Amygdala (tissue), 56 donors: Measurements from ENCODE around the gene TGM5.
"Not testable (repeated sequence)": the region's sequence is repeated elsewhere in the genome, so short reads cannot be mapped to it uniquely, and the experiment has no call there.

ENCODE experiments used
- DNase-seq, 56 donors: peaks; one replicate each; lab custom pipeline; 2025; lab: John Stamatoyannopoulos, UW

The TGM5 gene

GRCh38 chr15:43276563-43277200 lies 10.0 kb upstream of the TGM5 start:
- DNase-seq: no peak

- no peak for DNase-seq
These were observed 9.2 kb upstream of the TGM5 start for GRCh38 chr15:43275740-43276562.

- DNase-seq: peak in 1 of 56 donors; percentile 10
These were observed 7.4 kb upstream of the TGM5 start for GRCh38 chr15:43274136-43274535.

- no peak for DNase-seq
These were observed 6.5 kb upstream of the TGM5 start for GRCh38 chr15:43273243-43273642.

- DNase-seq: not testable (repeated sequence)
These were observed 5.2 kb upstream of the TGM5 start for GRCh38 chr15:43271908-43272307.

- no peak for DNase-seq
These were observed 4.1 kb upstream of the TGM5 start for GRCh38 chr15:43270676-43271306.

- peak in 9 of 56 donors; percentile 6 to 32 (median 16) for DNase-seq
These were observed 3.5 kb upstream of the TGM5 start for GRCh38 chr15:43270113-43270665.

GRCh38 chr15:43268111-43269105 lies 1.7 kb upstream of the TGM5 start:
- DNase-seq: peak in 6 of 56 donors; percentile 4 to 22 (median 10)

GRCh38 chr15:43267439-43267838 lies 711 bp upstream of the TGM5 start:
- DNase-seq: no peak

- DNase-seq: no peak
These were observed 342 bp downstream of the TGM5 start for GRCh38 chr15:43266386-43266785.

- no peak for DNase-seq
These were observed 6.6 kb downstream of the TGM5 start for GRCh38 chr15:43260011-43260615.

GRCh38 chr15:43258781-43259180 lies 7.9 kb downstream of the TGM5 start:
- DNase-seq: no peak

- no peak for DNase-seq
These were observed 10.4 kb downstream of the TGM5 start for GRCh38 chr15:43256341-43256740.

- no peak for DNase-seq
These were observed 11.4 kb downstream of the TGM5 start for GRCh38 chr15:43255376-43255775.

- peak in 3 of 56 donors; percentile 3 to 21 (median 4) for DNase-seq
These were observed 13.0 kb downstream of the TGM5 start for GRCh38 chr15:43253431-43254403.

- no peak for DNase-seq
These were observed 14.9 kb downstream of the TGM5 start for GRCh38 chr15:43251871-43252250.

GRCh38 chr15:43251185-43251870 lies 15.4 kb downstream of the TGM5 start:
- no peak for DNase-seq

- no peak for DNase-seq
These were observed 15.9 kb downstream of the TGM5 start for GRCh38 chr15:43250785-43251184.
